HUES6 (cell line): ENCODE measurements around the gene EZH2.

Experiments
- H3K27ac ChIP-seq: 2 replicates; pipeline ENCODE4 v1.7.0; 2013; ENCODE audit warnings: low read depth, mild to moderate bottlenecking, low read length, inconsistent platforms
- H3K27me3 ChIP-seq: 2 replicates; pipeline ENCODE4 v1.6.1; 2013; ENCODE audit warnings: low read length; ENCODE audit not compliant: control insufficient read depth, insufficient read depth
- H3K36me3 ChIP-seq: 2 replicates; pipeline ENCODE4 v1.6.1; 2013; ENCODE audit warnings: low read length; ENCODE audit not compliant: control insufficient read depth, insufficient read depth
- H3K4me1 ChIP-seq: 2 replicates; pipeline ENCODE4 v1.6.1; 2013; ENCODE audit warnings: low read length; ENCODE audit not compliant: control insufficient read depth, insufficient read depth
- H3K4me3 ChIP-seq: 2 replicates; pipeline ENCODE4 v1.5.1; 2013; ENCODE audit warnings: low read depth, low read length
- H3K9ac ChIP-seq: one replicate; pipeline ENCODE4 v1.6.1; 2013; ENCODE audit warnings: mild to moderate bottlenecking, low read length
- H3K9me3 ChIP-seq: 2 replicates; pipeline ENCODE4 v1.6.1; 2013; ENCODE audit warnings: low read depth, low read length; ENCODE audit not compliant: control insufficient read depth, insufficient read depth

The EZH2 gene

GRCh38 chr7:148884049-148884298 lies at the start of gene EZH2:
Gene EZH2, minus strand, starts transcription at chr7:148884291. Its CDS starts 36,993 bp downstream, at chr7:148847298.
- H3K4me3 ChIP-seq = peak within 1 kb of the TSS; percentile 77
- no peaks in the 10 kb centered on the region for H3K27me3 ChIP-seq
- H3K9ac ChIP-seq = peak within 1 kb of the TSS; percentile 99
- H3K36me3 ChIP-seq = no peaks in the 10 kb centered on the region
- 0 out of 2 replicates have a peak, but pooled peaks cover 4% of the 10 kb centered on the region for H3K4me1 ChIP-seq
- no peaks in the 10 kb centered on the region for H3K9me3 ChIP-seq
- peak within 1 kb of the TSS; percentile 98 for H3K27ac ChIP-seq

- no peak overlapping the region for H3K9ac ChIP-seq
- no peak overlapping the region for H3K27ac ChIP-seq
These were observed 47.4 kb upstream of the EZH2 start for GRCh38 chr7:148931470-148931869.

GRCh38 chr7:148930335-148930734 lies 46.2 kb upstream of the EZH2 start:
- no peak overlapping the region for H3K9ac ChIP-seq
- H3K4me1 ChIP-seq = no peaks in the 10 kb centered on the region
- H3K9me3 ChIP-seq = no peaks in the 10 kb centered on the region
- no peaks in the 10 kb centered on the region for H3K27me3 ChIP-seq
- no peak overlapping the region for H3K4me3 ChIP-seq
- no peaks in the 10 kb centered on the region for H3K36me3 ChIP-seq
- no peak overlapping the region for H3K27ac ChIP-seq

More at GRCh38 chr7:148931470-148931869, 47.4 kb upstream of the EZH2 start:
- H3K4me1 ChIP-seq = no peaks in the 10 kb centered on the region
- H3K9me3 ChIP-seq = no peaks in the 10 kb centered on the region
- no peaks in the 10 kb centered on the region for H3K36me3 ChIP-seq
- H3K27me3 ChIP-seq = no peaks in the 10 kb centered on the region
- no peak overlapping the region for H3K4me3 ChIP-seq

GRCh38 chr7:148929176-148929575 lies 45.1 kb upstream of the EZH2 start:
- H3K9me3 ChIP-seq = no peaks in the 10 kb centered on the region
- no peaks in the 10 kb centered on the region for H3K36me3 ChIP-seq
- no peak overlapping the region for H3K9ac ChIP-seq
- H3K4me1 ChIP-seq = no peaks in the 10 kb centered on the region
- H3K27ac ChIP-seq = no peak overlapping the region
- H3K4me3 ChIP-seq = no peak overlapping the region
- no peaks in the 10 kb centered on the region for H3K27me3 ChIP-seq

- Histone ChIP-seq H3K9ac (no peak overlapping the region), H3K27ac (no peak overlapping the region), H3K27me3 (no peaks in the 10 kb centered on the region), H3K4me3 (no peak overlapping the region), H3K9me3 (no peaks in the 10 kb centered on the region), H3K36me3 (no peaks in the 10 kb centered on the region), H3K4me1 (no peaks in the 10 kb centered on the region)
These were observed 43.3 kb upstream of the EZH2 start for GRCh38 chr7:148927123-148928045.

GRCh38 chr7:148925836-148926235 lies 41.7 kb upstream of the EZH2 start:
- Histone ChIP-seq H3K27me3 (no peaks in the 10 kb centered on the region), H3K36me3 (no peaks in the 10 kb centered on the region), H3K4me1 (no peaks in the 10 kb centered on the region), H3K4me3 (no peak overlapping the region), H3K27ac (no peak overlapping the region), H3K9ac (no peak overlapping the region), H3K9me3 (no peaks in the 10 kb centered on the region)

GRCh38 chr7:148924011-148924410 lies 39.9 kb upstream of the EZH2 start:
- Histone ChIP-seq H3K4me3 (no peak overlapping the region), H3K4me1 (no peaks in the 10 kb centered on the region), H3K9ac (no peak overlapping the region), H3K36me3 (no peaks in the 10 kb centered on the region), H3K27me3 (no peaks in the 10 kb centered on the region), H3K9me3 (no peaks in the 10 kb centered on the region), H3K27ac (no peak overlapping the region)

- Histone ChIP-seq H3K4me3 (no peak overlapping the region), H3K36me3 (no peaks in the 10 kb centered on the region), H3K27ac (no peak overlapping the region), H3K4me1 (no peaks in the 10 kb centered on the region), H3K27me3 (no peaks in the 10 kb centered on the region), H3K9ac (no peak overlapping the region), H3K9me3 (no peaks in the 10 kb centered on the region)
These were observed 37.7 kb upstream of the EZH2 start for GRCh38 chr7:148921806-148922205.

- Histone ChIP-seq H3K4me3 (no peak overlapping the region), H3K36me3 (no peaks in the 10 kb centered on the region), H3K4me1 (no peaks in the 10 kb centered on the region), H3K27ac (no peak overlapping the region), H3K9ac (no peak overlapping the region), H3K27me3 (no peaks in the 10 kb centered on the region), H3K9me3 (no peaks in the 10 kb centered on the region)
These were observed 37.1 kb upstream of the EZH2 start for GRCh38 chr7:148921189-148921588.

GRCh38 chr7:148919859-148920258 lies 35.8 kb upstream of the EZH2 start:
- Histone ChIP-seq H3K4me1 (no peaks in the 10 kb centered on the region), H3K27me3 (no peaks in the 10 kb centered on the region), H3K36me3 (no peaks in the 10 kb centered on the region), H3K27ac (no peak overlapping the region), H3K4me3 (no peak overlapping the region), H3K9ac (no peak overlapping the region), H3K9me3 (no peaks in the 10 kb centered on the region)

GRCh38 chr7:148918058-148918596 lies 34.0 kb upstream of the EZH2 start:
- Histone ChIP-seq H3K4me3 (no peak overlapping the region), H3K9ac (no peak overlapping the region), H3K4me1 (peaks cover 7% of the 10 kb centered on the region), H3K27ac (no peak overlapping the region), H3K27me3 (no peaks in the 10 kb centered on the region), H3K36me3 (no peaks in the 10 kb centered on the region), H3K9me3 (no peaks in the 10 kb centered on the region)
